Measurements from ENCODE around the gene PFKP.

Gene PFKP

DNA sequence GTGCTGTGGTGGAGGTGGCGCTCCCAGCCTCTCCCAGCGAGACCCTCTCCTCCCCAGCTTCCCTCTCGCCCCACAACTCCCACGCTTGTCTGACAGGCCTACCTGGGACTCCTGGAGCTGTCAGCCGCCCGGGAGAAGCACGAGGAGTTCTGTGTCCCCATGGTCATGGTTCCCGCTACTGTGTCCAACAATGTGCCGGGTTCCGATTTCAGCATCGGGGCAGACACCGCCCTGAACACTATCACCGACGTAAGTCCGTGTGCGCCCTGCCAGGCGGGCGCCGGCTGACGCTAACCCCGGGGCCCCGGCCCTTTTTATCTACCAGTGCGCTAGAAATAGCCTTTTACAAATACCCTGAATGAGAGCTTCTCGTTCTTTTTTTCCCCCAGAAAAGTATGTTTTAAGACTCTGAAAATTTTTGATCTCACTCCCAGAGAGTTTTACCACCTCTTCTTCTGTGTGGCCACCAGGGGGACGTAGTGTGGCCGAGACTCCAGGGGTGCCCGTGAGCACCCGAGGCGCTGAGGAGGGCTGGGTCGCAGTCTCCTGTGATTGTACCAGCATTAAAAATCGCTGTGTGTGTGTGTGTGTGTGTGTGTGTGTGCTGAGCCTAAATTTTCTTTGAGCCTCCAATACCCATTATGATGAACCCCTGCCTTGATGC lies 52.6 kb downstream of the PFKP start:
- no peak for DNase-seq
- ATAC-seq: no peak
- Mint-ChIP-seq H3K4me3 (no peak overlapping the region), H3K27me3 (no peaks in the 10 kb centered on the region), H3K27ac (no peak overlapping the region), H3K36me3 (ENCODE audit: low read depth) (peaks cover 60% of the 10 kb centered on the region), H3K4me1 (no peaks in the 10 kb centered on the region), H3K9me3 (no peaks in the 10 kb centered on the region)

DNA sequence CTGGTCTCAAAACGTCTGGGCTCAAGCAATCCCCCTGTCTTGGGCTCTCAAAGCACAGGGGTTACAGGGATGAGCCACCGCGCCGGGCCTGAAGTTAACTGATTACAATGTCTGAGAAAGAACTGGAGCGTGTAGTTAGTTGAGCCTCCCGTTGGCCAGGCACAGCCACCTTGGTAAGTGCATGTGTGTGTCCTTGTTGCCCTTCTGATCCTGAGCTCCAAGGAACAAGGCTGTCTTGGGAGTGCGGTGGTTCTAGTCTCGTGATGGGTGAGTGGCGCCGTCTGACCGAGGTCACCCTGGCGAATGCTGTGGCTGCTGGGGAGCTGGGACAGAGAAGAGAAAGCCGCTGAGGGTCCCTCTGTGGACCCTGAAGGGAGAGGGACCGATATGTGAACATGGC lies 54.7 kb downstream of the PFKP start:
- no peak for ATAC-seq
- H3K4me3 Mint-ChIP-seq: no peak overlapping the region
- DNase-seq: no peak
- H3K27ac Mint-ChIP-seq: no peak overlapping the region
- peaks cover 56% of the 10 kb centered on the region for H3K36me3 Mint-ChIP-seq (ENCODE audit: low read depth)
- H3K4me1 Mint-ChIP-seq: no peaks in the 10 kb centered on the region
- no peaks in the 10 kb centered on the region for H3K27me3 Mint-ChIP-seq
- no peaks in the 10 kb centered on the region for H3K9me3 Mint-ChIP-seq

DNA sequence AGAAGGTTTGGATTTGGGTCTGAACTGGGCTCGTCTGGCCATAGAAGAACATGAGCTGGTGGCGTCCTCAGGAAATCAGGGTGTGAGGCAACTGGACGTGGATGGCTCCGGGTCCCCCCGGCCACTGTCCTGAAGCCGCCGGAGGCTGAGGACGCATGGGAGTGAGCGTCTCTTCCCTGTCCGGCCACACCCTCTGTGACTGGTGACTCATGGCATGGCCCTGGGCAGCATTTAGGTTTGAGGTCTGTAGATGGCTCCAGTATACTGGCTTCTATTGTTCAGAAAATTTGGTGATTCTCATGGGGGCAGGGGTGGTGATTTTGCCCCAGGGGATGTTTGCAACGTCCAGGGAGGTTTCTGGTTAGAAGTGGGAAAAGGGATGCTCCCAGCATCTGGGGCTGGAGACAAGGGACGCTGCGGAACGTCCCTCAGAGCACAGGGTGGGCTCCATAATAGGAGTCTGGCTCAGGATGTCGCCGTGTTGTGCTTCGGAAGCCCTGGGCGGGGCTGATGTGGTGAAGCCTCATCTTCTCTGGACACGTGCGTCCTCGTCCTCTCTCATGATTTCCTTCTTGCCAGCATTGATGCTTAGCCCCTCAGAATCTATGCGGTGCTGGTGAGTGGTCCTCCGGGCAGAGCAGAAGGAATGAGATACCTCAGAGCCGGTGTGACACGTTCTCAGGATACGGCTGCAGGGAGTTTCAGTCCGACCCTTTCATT lies 55.3 kb downstream of the PFKP start:
- Mint-ChIP-seq H3K4me3 (no peak overlapping the region), H3K4me1 (no peaks in the 10 kb centered on the region), H3K36me3 (ENCODE audit: low read depth) (peaks cover 53% of the 10 kb centered on the region), H3K27me3 (no peaks in the 10 kb centered on the region), H3K9me3 (no peaks in the 10 kb centered on the region), H3K27ac (no peak overlapping the region)
- DNase-seq: no peak
- no peak for ATAC-seq

DNA sequence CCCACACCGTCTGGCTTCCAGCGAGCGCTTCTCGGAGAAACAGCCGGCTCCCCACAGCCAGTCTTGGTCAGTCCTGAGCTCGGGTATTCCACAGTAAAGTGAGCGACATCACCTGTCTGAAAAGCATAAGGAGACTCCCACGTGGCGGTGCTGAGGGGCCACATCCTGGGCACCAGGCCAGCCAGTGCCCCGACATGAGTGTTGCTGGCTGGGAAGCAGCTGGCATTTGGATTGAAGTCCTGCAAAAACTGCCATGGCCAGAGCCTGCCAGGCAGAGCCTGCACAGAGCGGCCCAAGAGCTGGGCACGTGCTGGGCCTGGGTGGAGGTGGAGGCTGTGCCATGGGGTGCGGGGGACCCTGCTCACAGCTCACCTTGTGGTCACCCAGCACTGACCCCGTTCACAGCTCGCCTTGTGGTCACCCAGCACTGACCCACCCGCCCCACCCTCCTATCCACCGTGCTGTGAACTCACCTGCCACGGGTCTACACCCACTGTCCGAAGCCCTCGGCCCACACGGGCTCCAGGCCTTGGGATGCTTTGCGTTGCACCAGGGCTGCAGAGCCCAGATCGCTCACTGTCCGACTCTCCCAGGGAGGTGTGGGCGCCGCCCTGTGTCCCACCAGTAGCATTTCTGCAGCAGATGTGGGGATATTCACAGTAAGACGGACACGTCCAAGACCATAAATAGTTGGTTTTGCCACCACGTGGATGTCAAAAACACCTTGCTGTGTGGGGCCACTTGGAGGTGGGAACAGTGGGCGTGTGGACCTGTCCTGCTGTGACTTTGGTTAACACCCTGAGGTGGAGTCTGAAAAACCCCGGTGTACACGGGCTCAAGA lies 56.4 kb downstream of the PFKP start:
- ATAC-seq: no peak
- peaks cover 53% of the 10 kb centered on the region for H3K36me3 Mint-ChIP-seq (ENCODE audit: low read depth)
- H3K4me3 Mint-ChIP-seq: no peak overlapping the region
- no peaks in the 10 kb centered on the region for H3K9me3 Mint-ChIP-seq
- H3K27me3 Mint-ChIP-seq: no peaks in the 10 kb centered on the region
- no peak for DNase-seq
- H3K4me1 Mint-ChIP-seq: no peaks in the 10 kb centered on the region
- H3K27ac Mint-ChIP-seq: no peak overlapping the region

DNA sequence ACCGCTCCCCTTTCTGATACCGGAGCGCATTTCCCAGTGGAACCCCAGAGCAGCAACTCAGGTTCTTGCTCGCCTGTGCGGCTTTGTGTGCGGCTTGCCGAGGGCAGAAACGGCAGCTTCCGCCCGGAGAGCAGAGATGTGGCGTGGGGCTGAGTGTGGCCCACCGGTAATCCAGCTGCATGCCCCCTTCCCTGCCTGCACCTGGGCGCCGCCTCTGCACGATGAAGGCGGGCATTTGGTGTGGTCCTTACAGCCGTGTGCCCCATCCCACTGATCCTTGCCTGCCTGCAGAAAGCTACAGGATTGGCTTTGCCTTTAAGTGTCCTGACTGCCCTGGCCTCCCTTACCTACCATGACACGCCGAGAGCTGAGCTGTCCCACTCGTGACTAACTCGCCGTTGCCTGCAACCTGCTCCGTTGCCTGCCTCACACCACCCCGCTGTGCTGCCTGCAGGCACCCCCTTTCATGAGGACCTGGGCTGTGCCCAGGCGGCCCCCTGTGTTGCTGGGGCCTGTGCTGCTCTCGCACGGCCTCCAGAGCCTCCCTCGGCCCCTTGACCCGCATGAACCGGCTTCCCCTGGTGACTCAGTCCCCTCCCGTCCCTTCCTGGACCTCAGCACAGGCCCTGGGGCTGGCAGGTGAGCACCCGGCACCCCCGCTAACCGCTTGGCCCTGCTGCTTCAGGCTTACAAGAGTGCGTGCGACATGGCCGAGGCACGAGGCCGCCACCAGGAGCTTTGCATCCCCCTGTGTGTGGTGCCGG lies 57.2 kb downstream of the PFKP start:
- DNase-seq (no peak), ATAC-seq (no peak)
- Mint-ChIP-seq H3K9me3 (no peaks in the 10 kb centered on the region), H3K27ac (no peak overlapping the region), H3K36me3 (ENCODE audit: low read depth) (peaks cover 58% of the 10 kb centered on the region), H3K4me3 (no peak overlapping the region), H3K27me3 (no peaks in the 10 kb centered on the region), H3K4me1 (peaks cover 2% of the 10 kb centered on the region)

DNA sequence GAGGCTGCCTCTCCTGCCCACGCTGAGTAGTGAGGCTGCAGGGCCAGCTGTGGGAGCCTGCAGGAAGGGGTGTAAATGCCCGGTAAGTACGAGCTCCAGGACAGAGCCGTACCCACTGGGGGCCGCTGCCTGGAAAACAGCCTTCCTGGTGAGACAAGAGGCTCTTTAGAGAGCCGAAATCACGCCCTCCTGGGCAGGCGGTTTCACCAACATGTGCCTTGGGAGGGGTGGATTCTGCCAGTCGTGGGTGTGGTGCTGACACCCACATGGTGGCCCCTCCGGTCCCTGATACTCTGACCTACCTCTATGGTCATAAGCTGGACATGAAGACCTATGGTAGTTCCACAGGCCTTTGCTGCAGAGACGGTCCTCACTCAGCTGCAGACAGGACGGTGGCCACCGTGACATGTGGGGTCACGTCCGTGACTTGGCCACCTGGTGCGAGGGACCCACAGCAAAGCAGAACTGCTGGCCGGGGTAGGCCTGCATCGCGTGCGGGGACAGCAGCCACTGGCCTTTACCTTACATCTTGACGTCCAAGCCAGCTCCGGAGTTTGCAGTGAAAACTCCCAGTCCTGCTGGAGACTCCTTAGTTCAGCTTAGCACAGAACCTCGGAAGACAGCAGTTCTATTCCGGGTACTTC lies 58.3 kb downstream of the PFKP start:
- ATAC-seq (no peak), DNase-seq (no peak)
- Mint-ChIP-seq H3K27ac (no peak overlapping the region), H3K9me3 (no peaks in the 10 kb centered on the region), H3K4me3 (no peak overlapping the region), H3K27me3 (no peaks in the 10 kb centered on the region), H3K4me1 (peaks cover 2% of the 10 kb centered on the region), H3K36me3 (ENCODE audit: low read depth) (peaks cover 62% of the 10 kb centered on the region)

DNA sequence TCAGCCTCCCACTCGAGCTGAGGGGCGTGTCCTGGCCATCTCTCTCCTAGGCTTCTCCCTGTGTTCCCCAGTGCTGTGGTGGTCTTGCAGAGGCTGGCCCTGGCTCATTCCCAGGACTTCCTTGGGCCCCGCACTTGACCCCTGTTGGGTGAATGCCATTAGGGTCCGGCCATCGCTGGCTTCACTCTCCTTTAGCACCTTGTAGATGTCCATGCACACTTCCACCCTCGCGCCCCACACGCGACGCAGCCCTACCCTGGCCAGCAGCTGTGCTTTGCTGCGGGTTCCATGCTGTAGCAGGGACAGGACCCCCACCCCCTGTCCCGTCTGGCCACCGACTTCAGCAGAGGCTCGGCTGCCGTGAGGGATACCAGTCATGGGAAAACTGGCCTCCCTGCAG lies 58.9 kb downstream of the PFKP start:
- DNase-seq (no peak), ATAC-seq (peak; percentile 2)
- no peaks in the 10 kb centered on the region for H3K27me3 Mint-ChIP-seq
- no peak overlapping the region for H3K27ac Mint-ChIP-seq
- H3K36me3 Mint-ChIP-seq (ENCODE audit: low read depth): peaks cover 63% of the 10 kb centered on the region
- no peak overlapping the region for H3K4me3 Mint-ChIP-seq
- peaks cover 2% of the 10 kb centered on the region for H3K4me1 Mint-ChIP-seq
- no peaks in the 10 kb centered on the region for H3K9me3 Mint-ChIP-seq

DNA sequence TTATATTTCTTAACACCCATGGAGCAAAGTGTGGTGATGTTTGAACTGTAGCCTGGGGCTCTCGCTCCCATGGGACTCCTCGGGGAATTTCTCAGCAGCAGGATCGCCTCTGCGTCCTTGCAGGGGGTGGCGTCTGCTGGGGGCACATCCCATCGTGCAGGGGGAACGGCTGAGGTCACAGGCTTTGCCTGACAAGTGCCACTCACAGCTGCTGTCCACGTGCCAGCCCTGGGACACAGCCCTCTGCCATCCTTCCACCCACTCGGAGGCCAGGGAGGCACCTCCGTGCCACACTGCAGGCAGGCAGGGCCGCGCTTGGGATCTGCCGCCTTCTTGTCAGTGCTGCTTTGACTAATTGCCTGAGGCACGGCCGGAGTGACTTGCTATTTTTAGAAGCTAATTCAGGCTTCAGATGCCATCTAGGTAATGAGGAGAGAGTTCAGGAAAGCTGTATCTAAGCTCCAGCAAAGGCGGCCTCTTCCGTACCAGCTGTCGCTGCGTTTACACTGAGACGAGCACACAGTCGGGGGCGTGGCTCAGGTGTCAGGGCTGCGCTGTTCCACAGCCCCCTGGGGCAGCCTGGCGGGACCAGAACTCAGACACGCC lies 59.5 kb downstream of the PFKP start:
- no peak for DNase-seq
- no peak for ATAC-seq
- Mint-ChIP-seq H3K4me1 (peaks cover 2% of the 10 kb centered on the region), H3K27me3 (no peaks in the 10 kb centered on the region), H3K27ac (no peak overlapping the region), H3K4me3 (no peak overlapping the region), H3K9me3 (no peaks in the 10 kb centered on the region), H3K36me3 (ENCODE audit: low read depth) (peaks cover 67% of the 10 kb centered on the region)

DNA sequence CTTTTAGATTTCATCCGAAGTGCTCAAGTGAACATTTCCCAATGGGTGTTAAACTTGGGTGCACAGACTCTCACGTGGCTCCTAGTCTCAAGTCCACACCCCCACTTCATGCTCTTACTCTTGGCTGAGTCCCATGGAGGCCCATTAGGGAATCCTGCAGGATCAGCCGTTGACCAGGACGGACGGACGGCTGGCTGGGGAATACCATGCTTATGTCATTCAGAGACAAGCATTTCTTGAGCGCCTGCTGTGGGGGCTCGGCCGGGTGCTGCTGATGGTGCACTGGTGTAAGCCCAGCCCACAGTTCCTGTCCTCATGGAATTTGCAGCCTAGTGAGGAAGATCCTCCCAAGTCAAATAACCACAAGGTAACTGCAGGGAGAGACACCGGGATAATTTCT lies 60.6 kb downstream of the PFKP start:
- ATAC-seq (no peak), DNase-seq (no peak)
- H3K36me3 Mint-ChIP-seq (ENCODE audit: low read depth): peaks cover 68% of the 10 kb centered on the region
- H3K4me3 Mint-ChIP-seq: no peak overlapping the region
- H3K4me1 Mint-ChIP-seq: peaks cover 2% of the 10 kb centered on the region
- no peaks in the 10 kb centered on the region for H3K9me3 Mint-ChIP-seq
- H3K27me3 Mint-ChIP-seq: no peaks in the 10 kb centered on the region
- H3K27ac Mint-ChIP-seq: peak overlapping the region; percentile 42

DNA sequence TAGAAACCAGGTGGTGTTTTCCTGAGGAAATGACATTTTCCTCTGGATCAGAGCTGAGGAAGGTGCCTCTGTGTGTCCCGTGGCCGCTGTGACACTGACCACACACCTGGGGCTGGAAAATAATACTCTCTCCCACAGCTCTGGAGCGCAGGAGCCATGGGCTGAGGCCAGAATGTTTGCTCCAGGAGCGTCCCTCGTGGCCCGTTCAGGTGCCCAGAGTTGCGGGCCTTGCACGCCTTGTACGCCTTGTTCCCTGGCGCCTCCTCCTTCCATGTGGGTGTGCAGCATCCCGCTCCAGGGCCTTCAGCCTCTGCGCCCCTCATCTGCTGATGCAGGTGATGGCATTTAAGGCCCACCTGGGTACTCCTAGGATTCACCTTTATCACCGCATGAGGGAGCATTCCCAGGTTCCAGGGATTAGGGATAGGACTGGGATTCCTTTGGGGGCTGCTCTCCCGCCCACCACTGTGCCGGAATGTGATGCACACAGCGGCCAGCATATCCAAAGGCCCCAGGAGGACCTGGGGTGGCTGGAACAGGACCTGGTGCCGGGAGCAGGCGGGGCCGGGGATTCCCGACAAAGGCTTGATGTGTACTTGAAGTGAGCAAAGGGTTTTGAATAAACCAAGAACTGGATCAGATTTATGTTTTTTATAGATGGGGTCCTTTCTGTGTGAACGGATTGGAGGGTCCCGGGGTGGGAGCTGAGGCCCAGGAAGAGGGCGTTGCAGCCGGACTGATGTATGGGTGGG lies 61.2 kb downstream of the PFKP start:
- Mint-ChIP-seq H3K4me1 (peaks cover 2% of the 10 kb centered on the region), H3K36me3 (ENCODE audit: low read depth) (peaks cover 68% of the 10 kb centered on the region), H3K27ac (no peak overlapping the region), H3K27me3 (no peaks in the 10 kb centered on the region), H3K4me3 (no peak overlapping the region), H3K9me3 (no peaks in the 10 kb centered on the region)
- ATAC-seq (no peak), DNase-seq (no peak)

DNA sequence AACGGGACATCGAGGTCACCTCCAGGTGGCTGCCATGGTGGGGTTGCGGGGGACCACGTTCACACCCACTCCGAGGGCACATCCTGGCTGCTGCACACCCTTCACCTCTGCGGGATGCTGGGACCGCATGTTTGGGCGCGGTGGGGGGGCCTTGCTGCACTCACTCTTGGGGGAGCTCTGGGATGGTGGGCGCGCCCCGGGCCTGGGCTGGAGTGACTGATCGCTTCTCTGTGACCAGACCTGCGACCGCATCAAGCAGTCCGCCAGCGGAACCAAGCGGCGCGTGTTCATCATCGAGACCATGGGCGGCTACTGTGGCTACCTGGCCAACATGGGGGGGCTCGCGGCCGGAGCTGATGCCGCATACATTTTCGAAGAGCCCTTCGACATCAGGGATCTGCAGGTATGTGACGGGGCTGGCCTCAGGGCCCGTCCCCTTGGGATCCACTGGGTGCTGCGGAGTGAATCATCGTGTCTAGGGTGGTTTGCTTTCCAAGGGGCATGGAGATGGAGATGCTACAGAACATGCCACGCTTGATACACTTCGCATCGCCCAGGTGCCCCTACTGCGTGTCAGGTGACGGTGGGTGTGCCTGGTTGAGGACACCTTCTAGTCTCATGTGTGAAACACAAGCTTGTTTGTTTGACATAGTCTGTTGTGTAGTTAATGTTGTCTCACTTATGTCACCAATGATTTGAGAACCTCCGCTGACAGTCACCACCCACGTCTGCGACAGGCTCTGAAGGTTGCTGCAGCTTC lies 62.4 kb downstream of the PFKP start:
- Mint-ChIP-seq H3K4me3 (no peak overlapping the region), H3K9me3 (no peaks in the 10 kb centered on the region), H3K27me3 (no peaks in the 10 kb centered on the region), H3K36me3 (ENCODE audit: low read depth) (peaks cover 78% of the 10 kb centered on the region), H3K4me1 (peaks cover 2% of the 10 kb centered on the region), H3K27ac (peak overlapping the region; percentile 69)
- DNase-seq (no peak), ATAC-seq (peak; percentile 5)

DNA sequence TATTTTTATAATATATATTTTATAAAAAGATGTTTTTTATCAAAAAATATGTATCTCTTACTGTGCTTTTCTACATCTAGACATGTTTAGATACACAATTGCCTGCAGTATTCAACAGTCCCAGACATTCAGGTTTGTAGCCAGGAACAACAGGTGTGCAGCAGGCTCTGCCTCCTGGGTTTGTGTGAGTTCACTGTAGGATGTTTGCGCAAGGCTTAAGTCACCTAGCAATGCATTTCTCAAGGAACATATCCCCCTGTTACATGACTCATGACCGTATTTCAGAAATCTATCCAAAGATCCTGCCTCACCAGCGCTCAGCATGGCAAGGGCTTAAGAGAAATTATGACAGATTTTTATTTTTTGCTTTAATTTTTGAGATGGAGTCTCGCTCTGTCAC lies 63.8 kb downstream of the PFKP start:
- peak overlapping the region; percentile 35 for H3K27ac Mint-ChIP-seq
- no peaks in the 10 kb centered on the region for H3K27me3 Mint-ChIP-seq
- DNase-seq: no peak
- H3K4me1 Mint-ChIP-seq: peaks cover 2% of the 10 kb centered on the region
- no peaks in the 10 kb centered on the region for H3K9me3 Mint-ChIP-seq
- H3K36me3 Mint-ChIP-seq (ENCODE audit: low read depth): peaks cover 76% of the 10 kb centered on the region
- H3K4me3 Mint-ChIP-seq: no peak overlapping the region
- ATAC-seq: no peak

Data from activated naive CD8-positive, alpha-beta T cell treated with anti-CD3 and anti-CD28 coated beads, Interleukin-2, amount 50 U/mL, for 24 hours (primary cell).